Astrocyte of the spinal cord (primary cell): ENCODE measurements around the gene CACNB4.
A peak's percentile ranks its signal among the peaks of the same experiment; 100 is the strongest.
"Not testable (repeated sequence)": the region's sequence is repeated elsewhere in the genome, so short reads cannot be mapped to it uniquely, and the experiment has no call there.

ENCODE experiments used
- DNase-seq: peaks from one replicate; pipeline ENCODE4 v3.0.0; 2011; ENCODE audit warnings: low read depth, low spot score
- H3K4me3 ChIP-seq: 2 replicates; pipeline ENCODE4 v1.5.1; 2011; ENCODE audit warnings: low read depth, mild to moderate bottlenecking, low read length, moderate library complexity
- in situ Hi-C: cut with HindIII; loops from 2 replicates; pipeline ENCODE4 v1.10.0; 2017; ENCODE audit warnings: low sequenced_read_pairs
- TF ChIP-seq, protein P1 (sequence below): IDR thresholded peaks from 2 replicates; pipeline ENCODE4 v1.5.1; 2012; ENCODE audit warnings: low read depth, mild to moderate bottlenecking, low read length, inconsistent platforms

Gene CACNB4

DNA sequence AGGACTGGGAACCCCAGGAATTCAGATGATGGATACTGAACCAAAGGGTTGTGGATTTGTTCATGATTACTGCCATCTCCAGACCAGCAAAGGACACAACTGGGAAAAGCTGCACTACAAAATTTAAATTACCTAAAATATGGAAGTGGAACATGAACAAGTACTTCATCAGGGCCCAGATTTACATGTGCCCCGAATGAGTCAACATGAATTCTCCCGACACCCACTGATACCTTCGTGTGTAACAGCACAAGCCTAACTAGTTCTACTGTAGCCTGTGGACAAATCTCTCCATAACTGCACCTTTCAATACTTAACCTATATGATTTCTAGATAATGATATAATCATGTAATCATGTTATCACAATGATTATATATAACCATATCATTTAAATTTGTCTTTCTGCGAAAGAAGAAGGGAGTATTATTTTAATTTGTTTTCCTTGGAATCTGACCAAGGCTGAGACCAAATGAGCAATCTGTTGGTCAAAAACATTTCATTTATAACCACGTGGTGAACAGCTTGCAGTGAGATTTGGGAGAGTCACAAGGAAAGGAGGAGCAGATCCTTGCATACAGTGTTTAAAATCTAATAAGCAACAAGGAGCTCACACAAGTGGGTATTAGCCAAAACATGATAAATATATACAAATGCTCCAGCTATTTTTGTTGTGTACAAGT is 70.5 kb downstream of the CACNB4 start:
- in situ Hi-C loops = no loop called here
- H3K4me3 ChIP-seq = no peak overlapping the region
- TF ChIP-seq, protein P1, sequence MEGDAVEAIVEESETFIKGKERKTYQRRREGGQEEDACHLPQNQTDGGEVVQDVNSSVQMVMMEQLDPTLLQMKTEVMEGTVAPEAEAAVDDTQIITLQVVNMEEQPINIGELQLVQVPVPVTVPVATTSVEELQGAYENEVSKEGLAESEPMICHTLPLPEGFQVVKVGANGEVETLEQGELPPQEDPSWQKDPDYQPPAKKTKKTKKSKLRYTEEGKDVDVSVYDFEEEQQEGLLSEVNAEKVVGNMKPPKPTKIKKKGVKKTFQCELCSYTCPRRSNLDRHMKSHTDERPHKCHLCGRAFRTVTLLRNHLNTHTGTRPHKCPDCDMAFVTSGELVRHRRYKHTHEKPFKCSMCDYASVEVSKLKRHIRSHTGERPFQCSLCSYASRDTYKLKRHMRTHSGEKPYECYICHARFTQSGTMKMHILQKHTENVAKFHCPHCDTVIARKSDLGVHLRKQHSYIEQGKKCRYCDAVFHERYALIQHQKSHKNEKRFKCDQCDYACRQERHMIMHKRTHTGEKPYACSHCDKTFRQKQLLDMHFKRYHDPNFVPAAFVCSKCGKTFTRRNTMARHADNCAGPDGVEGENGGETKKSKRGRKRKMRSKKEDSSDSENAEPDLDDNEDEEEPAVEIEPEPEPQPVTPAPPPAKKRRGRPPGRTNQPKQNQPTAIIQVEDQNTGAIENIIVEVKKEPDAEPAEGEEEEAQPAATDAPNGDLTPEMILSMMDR = no peak
- peak; percentile 35 for DNase-seq

DNA sequence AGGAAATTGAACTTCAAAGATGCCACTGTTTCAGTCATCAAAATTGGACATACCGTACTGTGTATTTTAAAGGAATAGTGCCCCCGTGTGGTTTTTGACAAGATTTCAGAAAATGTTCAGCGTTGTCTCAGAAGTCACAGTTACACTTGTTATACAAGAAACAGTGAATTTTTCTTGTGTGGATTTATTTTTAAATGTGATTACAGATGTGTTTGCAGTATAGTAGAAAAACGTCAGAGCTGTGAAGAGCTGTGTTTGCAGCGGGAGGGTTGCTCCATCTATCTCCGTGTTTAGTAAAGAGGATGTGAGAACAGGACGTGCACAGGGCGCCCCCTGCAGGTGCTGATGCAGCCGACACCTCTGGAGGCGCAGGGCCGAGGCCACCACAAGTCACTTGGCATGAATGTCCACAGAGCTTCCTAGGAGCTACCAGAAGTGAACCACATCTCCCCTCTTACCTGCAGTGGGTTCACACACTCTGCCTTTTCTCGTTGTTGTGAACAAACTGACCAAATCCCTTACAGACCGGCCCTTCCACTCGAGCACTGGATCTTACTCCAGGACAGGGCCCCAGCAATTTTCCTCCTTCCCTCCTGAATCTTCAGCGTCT is 73.1 kb downstream of the CACNB4 start:
- peak; percentile 84 for DNase-seq
- in situ Hi-C loops = no loop called here
- TF ChIP-seq, protein P1 = peak; percentile 98
- H3K4me3 ChIP-seq = no peak overlapping the region

DNA sequence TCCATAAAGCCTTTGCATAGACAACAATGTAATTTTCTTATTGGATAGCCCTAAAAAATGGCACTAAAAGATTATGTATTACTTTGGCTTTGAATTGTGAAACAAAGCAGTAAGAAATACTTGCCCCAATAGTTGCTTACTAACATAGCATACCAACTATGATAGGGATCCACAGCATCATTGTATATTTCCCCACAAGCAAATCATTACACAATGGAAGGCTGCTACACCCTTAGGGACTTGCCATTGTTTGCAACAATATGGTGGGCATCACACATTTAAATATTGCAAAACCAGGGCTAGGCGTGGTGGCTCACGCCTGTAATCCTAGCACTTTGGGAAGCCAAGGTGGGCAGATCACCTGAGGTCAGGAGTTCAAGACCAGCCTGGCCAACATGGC is 74.4 kb downstream of the CACNB4 start:
- TF ChIP-seq, protein P1 = no peak
- in situ Hi-C loops = no loop called here

DNA sequence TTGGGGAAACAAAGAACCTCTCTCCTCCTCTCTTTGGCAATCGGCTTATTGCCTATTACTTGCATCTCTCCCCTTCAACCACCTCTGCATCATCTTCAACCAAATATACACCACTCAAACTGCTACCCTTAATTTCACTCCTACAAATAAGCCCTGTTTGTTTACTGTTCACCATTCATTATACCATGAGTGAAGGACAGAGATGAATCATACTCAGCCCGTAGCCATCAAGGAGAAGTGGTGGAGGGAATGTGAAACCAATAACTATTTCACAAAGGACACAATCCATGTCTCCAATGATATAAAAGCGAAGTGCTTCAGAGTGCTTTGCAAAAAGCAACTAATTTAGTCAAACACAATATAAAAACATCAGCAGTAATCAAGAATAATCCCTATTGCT is 76.8 kb downstream of the CACNB4 start:
- TF ChIP-seq, protein P1 = no peak
- H3K4me3 ChIP-seq = no peak overlapping the region
- in situ Hi-C loops = no loop called here
- DNase-seq = no peak

More for the DNA sequence above, 74.4 kb downstream of the CACNB4 start:
- H3K4me3 ChIP-seq = no peak overlapping the region
- DNase-seq = no peak

DNA sequence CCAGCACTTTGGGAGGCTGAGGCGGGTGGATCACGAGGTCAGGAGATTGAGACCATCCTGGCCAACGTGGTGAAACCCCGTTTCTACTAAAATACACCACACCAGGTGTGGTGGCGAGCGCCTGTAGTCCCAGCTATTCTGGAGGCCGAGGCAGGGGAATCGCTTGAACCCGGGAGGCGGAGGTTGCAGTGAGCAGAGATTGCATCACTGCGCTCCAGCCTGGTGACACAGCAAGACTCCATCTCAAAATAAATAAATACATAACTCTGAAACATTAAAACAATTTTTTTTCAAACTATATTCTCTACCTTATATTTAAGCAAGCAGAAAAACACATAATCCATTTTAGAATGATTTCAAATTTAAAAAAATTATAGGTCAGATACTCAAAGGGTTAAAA is 77.8 kb downstream of the CACNB4 start:
- in situ Hi-C loops, DNase-seq, H3K4me3 ChIP-seq: not testable (repeated sequence)

DNA sequence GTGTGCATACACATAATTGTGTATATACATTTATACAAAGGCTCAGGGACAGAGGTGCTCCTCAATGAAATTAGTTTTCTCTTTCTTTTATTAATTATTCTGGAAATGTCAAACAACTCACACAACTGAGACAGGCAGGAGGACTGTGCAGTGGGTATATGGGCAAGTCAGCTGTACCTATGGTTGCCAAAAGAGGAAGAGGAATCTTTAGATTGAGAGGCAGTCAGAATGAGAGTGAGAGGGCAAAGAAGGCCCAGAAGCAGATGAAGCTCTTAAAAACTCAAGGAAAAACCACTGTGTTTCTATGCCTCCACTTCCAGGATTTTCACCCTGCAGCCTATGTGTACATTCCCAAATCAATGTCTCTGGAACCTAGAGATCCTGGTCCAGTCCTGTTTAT is 79.1 kb downstream of the CACNB4 start:
- TF ChIP-seq, protein P1 = no peak
- DNase-seq = no peak
- no peak overlapping the region for H3K4me3 ChIP-seq
- in situ Hi-C loops = no loop called here
